Mammary epithelial cell (primary cell): Measurements from ENCODE around the gene CDKAL1.

Experiments used
- CTCF ChIP-seq, 2 donors: IDR thresholded peaks in 1 of 2; conservative IDR thresholded peaks in 1 of 2; 2 replicates each; pipeline ENCODE4 v1.5.1; 2011 to 2012; ENCODE audit warnings: inconsistent platforms in 2 of 2, low read length in 2 of 2, mild to moderate bottlenecking in 2 of 2, control low read depth in 1 of 2, low read depth in 1 of 2; ENCODE audit not compliant: insufficient read depth in 1 of 2; ENCODE audit errors: extremely low read depth in 1 of 2
- EZH2 ChIP-seq: IDR thresholded peaks from 2 replicates; pipeline ENCODE4 v1.6.1; 2012; ENCODE audit warnings: low read length, inconsistent platforms, borderline replicate concordance

GRCh38 chr6:20955131-20955530, 420.9 kb downstream of the CDKAL1 start:
- TF ChIP-seq CTCF (conservative IDR thresholded peaks at IDR 0.05 in 1 of 2, IDR thresholded peaks at IDR 0.05 in 1 of 2; ENCODE audit: extremely low read depth in 1 of 2, insufficient read depth in 1 of 2, low read depth in 1 of 2, low read length in 2 of 2) (no peak), EZH2 (no peak)
